ENCODE measurements around the gene PTGES2.
"Not testable (repeated sequence)": the region's sequence is repeated elsewhere in the genome, so short reads cannot be mapped to it uniquely, and the experiment has no call there.

DNA sequence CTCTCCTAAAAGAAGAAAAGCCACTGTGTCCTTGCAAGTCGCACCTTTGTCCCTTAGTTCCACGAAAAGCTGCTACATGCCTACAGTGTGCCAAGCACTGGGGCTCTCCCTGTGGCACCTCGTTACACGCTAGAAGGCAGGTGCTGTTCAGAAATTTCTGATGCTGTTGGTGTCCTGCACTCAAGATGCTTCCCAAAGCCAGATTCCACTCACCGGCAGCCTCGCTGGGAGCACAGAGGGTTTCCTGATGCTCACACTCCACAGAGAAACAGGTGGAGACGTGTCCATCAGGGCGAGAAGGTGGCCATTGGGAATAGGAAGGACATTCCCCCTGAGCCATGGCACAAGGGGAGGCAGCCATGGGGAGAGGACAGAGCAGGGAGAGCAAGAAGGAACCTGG lies 3.8 kb upstream of the PTGES2 start:
- TF ChIP-seq, protein P1, sequence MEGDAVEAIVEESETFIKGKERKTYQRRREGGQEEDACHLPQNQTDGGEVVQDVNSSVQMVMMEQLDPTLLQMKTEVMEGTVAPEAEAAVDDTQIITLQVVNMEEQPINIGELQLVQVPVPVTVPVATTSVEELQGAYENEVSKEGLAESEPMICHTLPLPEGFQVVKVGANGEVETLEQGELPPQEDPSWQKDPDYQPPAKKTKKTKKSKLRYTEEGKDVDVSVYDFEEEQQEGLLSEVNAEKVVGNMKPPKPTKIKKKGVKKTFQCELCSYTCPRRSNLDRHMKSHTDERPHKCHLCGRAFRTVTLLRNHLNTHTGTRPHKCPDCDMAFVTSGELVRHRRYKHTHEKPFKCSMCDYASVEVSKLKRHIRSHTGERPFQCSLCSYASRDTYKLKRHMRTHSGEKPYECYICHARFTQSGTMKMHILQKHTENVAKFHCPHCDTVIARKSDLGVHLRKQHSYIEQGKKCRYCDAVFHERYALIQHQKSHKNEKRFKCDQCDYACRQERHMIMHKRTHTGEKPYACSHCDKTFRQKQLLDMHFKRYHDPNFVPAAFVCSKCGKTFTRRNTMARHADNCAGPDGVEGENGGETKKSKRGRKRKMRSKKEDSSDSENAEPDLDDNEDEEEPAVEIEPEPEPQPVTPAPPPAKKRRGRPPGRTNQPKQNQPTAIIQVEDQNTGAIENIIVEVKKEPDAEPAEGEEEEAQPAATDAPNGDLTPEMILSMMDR (conservative IDR thresholded peaks at IDR 0.05; ENCODE audit: low read length) = not testable (repeated sequence)
- TF ChIP-seq EZH2phosphoT487 (IDR thresholded peaks at IDR 0.05; ENCODE audit: borderline replicate concordance, low read depth, low read length) = not testable (repeated sequence)
